Thyroid gland (tissue), 4 donors: Measurements from ENCODE around the gene SIK3. TPM values are rescaled to one million over a fixed set of nuclear protein-coding genes. Genes with fewer than 3 reads are reported as not detected.
"Not testable (repeated sequence)": the region's sequence is repeated elsewhere in the genome, so short reads cannot be mapped to it uniquely, and the experiment has no call there.

Source experiments
- DNase-seq, 2 donors: peaks; one replicate each; pipeline ENCODE4 v3.0.0-alpha.2; 2019
- H3K27ac ChIP-seq, 3 donors: fragments of 200-600 bp; sonication (generic); 1 replicate in 2 of 3; 2 replicates in 1 of 3; pipeline ENCODE4 v1.5.1; 2016 to 2019; ENCODE audit warnings: mild to moderate bottlenecking in 1 of 3, moderate library complexity in 1 of 3
- H3K27me3 ChIP-seq: fragments of 200-600 bp; sonication (generic); one replicate; pipeline ENCODE4 v1.5.1; 2019
- H3K36me3 ChIP-seq, 2 donors: fragments of 200-600 bp; sonication (generic); one replicate each; pipeline ENCODE4 v1.5.1; 2016 to 2019
- H3K4me1 ChIP-seq, 2 donors: fragments of 200-600 bp; sonication (generic); one replicate each; pipeline ENCODE4 v1.5.1; 2017 to 2019
- H3K4me3 ChIP-seq, 3 donors: fragments of 200-600 bp; sonication (generic); replicated peaks in 1 of 3; 1 replicate in 2 of 3; 2 replicates in 1 of 3; pipeline ENCODE4 v1.5.1; 2016; ENCODE audit warnings: mild to moderate bottlenecking in 1 of 3
- H3K9me3 ChIP-seq: fragments of 200-600 bp; sonication (generic); one replicate; pipeline ENCODE4 v1.5.1; 2017
- CTCF ChIP-seq, 6 experiments: fragments of 200-600 bp in 3 of 6; fragments of 450-650 bp in 3 of 6; sonication (generic) in 3 of 6; IDR thresholded peaks; one replicate each; pipeline ENCODE4 v1.5.1; 2016 to 2019; ENCODE audit warnings: antibody characterized with exemption in 6 of 6, mild to moderate bottlenecking in 2 of 6, inconsistent platforms in 1 of 6, moderate library complexity in 1 of 6
- POLR2A ChIP-seq, 2 donors: fragments of 450-650 bp; IDR thresholded peaks; one replicate each; pipeline ENCODE4 v1.6.1; 2017; ENCODE audit warnings: antibody characterized with exemption in 2 of 2, mild to moderate bottlenecking in 2 of 2, moderate library complexity in 1 of 2
- WGBS, 2 donors: methylation state at CpG; one replicate each; pipeline ENCODE4 v1.1.5; 2017; 5-methylcytosine and 5-hydroxymethylcytosine counted together
- intact Hi-C: fragments of 100-400 bp; cut with DNase I; formaldehyde crosslinking; loops from one replicate; pipeline ENCODE4 v1.15.1; 2023
- total RNA-seq, 4 donors: library from RNA; depleted of rRNA; stranded (reverse); fragments of >200 nt; gene quantifications; one replicate each; pipeline ENCODE4 v1.2.3, GENCODE V29; 2016

SIK3 gene
- total RNA-seq, 4 donors from 2014 or later: 46.0 to 86.3 (median 71.9) TPM

DNA sequence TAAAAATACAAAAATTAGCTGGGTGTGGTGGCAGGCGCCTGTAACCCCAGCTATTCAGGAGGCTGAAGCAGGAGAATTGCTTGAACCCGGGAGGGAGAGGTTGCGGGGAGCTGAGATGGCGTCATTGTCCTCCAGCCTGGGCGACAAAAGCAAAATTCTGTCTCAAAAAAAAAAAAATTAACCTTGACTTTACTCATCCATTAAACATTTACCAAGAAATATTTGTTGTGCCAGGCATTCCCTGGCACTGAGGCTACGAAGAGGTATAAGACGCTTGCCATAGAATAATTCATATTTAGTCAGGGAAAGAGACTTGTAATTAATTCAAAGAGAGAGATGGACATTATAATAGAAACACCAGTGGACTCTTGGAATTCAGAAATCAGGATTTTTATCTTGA is 32.7 kb upstream of the SIK3 start:
- DNase-seq: no peak
- no peaks in the 10 kb centered on the region for H3K9me3 ChIP-seq
- TF ChIP-seq CTCF (IDR thresholded peaks at IDR 0.05): no peak
- H3K4me1 ChIP-seq: no peaks in the 10 kb centered on the region
- no peaks in the 10 kb centered on the region for H3K27me3 ChIP-seq
- H3K27ac ChIP-seq: no peak overlapping the region
- intact Hi-C loops: no loop called here
- WGBS, 2 donors: 93 to 96% methylated on average over 7 of the region's 7 CpGs
- no peak overlapping the region for H3K4me3 ChIP-seq
- no peaks in the 10 kb centered on the region for H3K36me3 ChIP-seq

DNA sequence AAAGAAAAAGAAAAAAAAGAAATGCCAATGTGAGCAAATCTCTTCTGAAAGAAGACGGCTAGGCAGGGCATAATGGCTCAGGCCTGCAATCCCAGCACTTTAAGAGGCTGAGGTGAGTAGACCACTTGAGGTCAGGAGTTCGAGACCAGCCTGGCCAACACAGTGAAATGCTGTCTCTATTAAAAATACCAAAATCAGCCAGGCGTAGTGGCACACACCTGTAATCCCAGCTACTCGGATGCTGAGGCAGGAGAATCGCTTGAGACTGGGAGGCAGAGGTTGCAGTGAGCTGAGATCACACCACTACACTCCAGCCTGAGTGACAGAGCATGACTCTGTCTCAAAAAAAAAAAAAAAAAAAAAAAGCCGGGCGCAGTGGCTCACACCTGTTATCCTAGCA is 32.2 kb upstream of the SIK3 start:
- H3K4me3 ChIP-seq, H3K4me1 ChIP-seq, H3K27me3 ChIP-seq, H3K36me3 ChIP-seq, intact Hi-C loops, H3K9me3 ChIP-seq, DNase-seq, H3K27ac ChIP-seq: not testable (repeated sequence)
- 89 to 95% methylated on average over 7 of the region's 7 CpGs for WGBS, 2 donors

DNA sequence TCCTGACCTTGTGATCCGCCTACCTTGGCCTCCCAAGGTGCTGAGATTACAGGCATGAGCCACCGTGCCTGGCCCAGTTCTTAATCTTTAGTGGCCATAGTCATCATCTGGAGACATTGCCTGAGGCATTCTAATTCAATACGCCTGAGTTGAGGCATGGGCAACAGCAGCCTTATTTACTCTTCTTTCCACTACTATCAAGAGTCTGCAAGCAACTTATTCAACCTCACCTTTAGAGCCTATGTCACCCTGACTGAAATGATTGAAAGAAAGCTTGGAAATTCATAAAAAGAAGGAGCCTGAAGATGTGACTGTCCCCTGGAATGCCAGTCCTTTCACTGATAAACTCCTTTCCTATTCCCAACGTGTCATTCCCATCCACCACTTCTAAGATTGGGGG is 30.1 kb upstream of the SIK3 start:
- no peak overlapping the region for H3K27ac ChIP-seq
- WGBS, 2 donors: 75 to 91% methylated on average over 4 of the region's 4 CpGs
- intact Hi-C loops: no loop called here
- H3K9me3 ChIP-seq: no peaks in the 10 kb centered on the region
- no peaks in the 10 kb centered on the region for H3K36me3 ChIP-seq
- H3K4me3 ChIP-seq: no peak overlapping the region
- no peak for DNase-seq
- no peaks in the 10 kb centered on the region for H3K4me1 ChIP-seq
- TF ChIP-seq CTCF (IDR thresholded peaks at IDR 0.05): no peak
- TF ChIP-seq POLR2A (IDR thresholded peaks at IDR 0.05): no peak
- H3K27me3 ChIP-seq: no peaks in the 10 kb centered on the region

- Histone ChIP-seq H3K4me3 (no peak overlapping the region), H3K27me3 (no peaks in the 10 kb centered on the region), H3K9me3 (no peaks in the 10 kb centered on the region), H3K36me3 (no peaks in the 10 kb centered on the region), H3K4me1 (peaks cover 0 to 5% of the 10 kb centered on the region in 2 donors), H3K27ac (no peak overlapping the region)
- DNase-seq: no peak
- TF ChIP-seq CTCF (IDR thresholded peaks at IDR 0.05): no peak
- no peak for TF ChIP-seq POLR2A (IDR thresholded peaks at IDR 0.05)
- intact Hi-C loops: no loop called here
- 69 to 84% methylated on average over 6 of the region's 6 CpGs for WGBS, 2 donors
Observed at GRCh38 chr11:117127171-117127901, 29.1 kb upstream of the SIK3 start.

DNA sequence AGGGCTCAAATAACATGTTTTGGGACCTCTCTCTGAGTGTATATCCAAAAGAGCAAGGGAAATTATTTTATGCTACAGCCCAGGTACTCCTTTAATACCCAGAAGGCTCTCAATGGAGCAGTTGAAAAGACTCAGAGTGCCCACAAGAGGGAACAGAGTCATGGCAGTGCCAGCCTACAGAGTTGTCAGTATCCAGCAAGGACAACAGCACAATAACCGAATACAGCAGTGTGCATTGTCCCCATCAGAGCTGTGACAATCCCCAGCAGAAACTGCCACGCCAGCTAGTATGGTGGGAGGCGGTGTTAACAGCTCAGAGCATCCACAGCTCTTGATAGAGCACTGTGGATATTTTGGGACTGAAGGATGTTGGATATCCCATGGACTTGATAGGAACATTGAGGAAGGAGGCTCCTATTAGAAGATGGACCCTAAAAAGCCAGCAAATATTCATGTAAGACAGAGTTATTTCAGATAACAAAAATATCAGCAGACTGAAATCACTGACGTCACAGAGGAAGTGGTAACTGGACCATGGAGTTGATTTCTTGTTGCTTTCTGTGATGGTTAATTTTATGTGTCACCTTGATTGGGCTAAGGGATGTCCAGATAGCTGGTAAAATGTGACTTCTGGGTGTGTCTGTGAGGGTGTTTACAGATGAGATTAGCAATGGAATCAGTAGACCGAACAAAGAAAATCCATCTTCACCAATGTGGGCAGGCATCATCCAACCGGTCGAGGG is 28.2 kb upstream of the SIK3 start:
- no peak overlapping the region for H3K27ac ChIP-seq
- no peaks in the 10 kb centered on the region for H3K36me3 ChIP-seq
- TF ChIP-seq POLR2A (IDR thresholded peaks at IDR 0.05) (no peak), CTCF (IDR thresholded peaks at IDR 0.05) (no peak)
- H3K4me1 ChIP-seq: peaks cover 0 to 5% of the 10 kb centered on the region in 2 donors
- no peak overlapping the region for H3K4me3 ChIP-seq
- DNase-seq: no peak
- intact Hi-C loops: no loop called here
- no peaks in the 10 kb centered on the region for H3K27me3 ChIP-seq
- H3K9me3 ChIP-seq: no peaks in the 10 kb centered on the region
- 81 to 88% methylated on average over 7 of the region's 7 CpGs for WGBS, 2 donors
